Stimulated activated CD4-positive, alpha-beta T cell treated with anti-CD3 and anti-CD28 coated beads, Interleukin-1b, Interleukin-23, amount 100 ng/mL, for 48 hours (primary cell): ENCODE data around the gene MIEF1.

Experiments used
- DNase-seq: peaks from one replicate; pipeline ENCODE4 v3.0.0-alpha.2; 2020

The MIEF1 gene

GRCh38 chr22:39563571-39564428, 61.7 kb downstream of the MIEF1 start:
- no peak for DNase-seq

GRCh38 chr22:39565414-39565944, 63.4 kb downstream of the MIEF1 start:
- DNase-seq: no peak

GRCh38 chr22:39567135-39567946, 65.3 kb downstream of the MIEF1 start:
- peak; percentile 18 for DNase-seq
